Naive thymus-derived CD4-positive, alpha-beta T cell (primary cell): Measurements from ENCODE around the gene CHAD. TPM values are rescaled to one million over a fixed set of nuclear protein-coding genes. Genes with fewer than 3 reads are reported as not detected.
A peak's percentile ranks its signal among the peaks of the same experiment; 100 is the strongest.
"Not testable (repeated sequence)": the region's sequence is repeated elsewhere in the genome, so short reads cannot be mapped to it uniquely, and the experiment has no call there.

Experiments used
- ATAC-seq: fragments of 150-1000 bp; cut with Tn5 transposase; 2 replicates; pipeline ENCODE4 v1.10.0; 2021; ENCODE audit warnings: mild to moderate bottlenecking, moderate library complexity
- CTCF ChIA-PET: fragments of 350-600 bp; sonication (Branson Sonifier 250); formaldehyde crosslinking; loops from one replicate; lab custom pipeline; 2021; ENCODE audit warnings: antibody characterized with exemption; lab: Charles Lee
- POLR2A ChIA-PET: fragments of 350-600 bp; sonication (Branson Sonifier 250); formaldehyde crosslinking; loops from one replicate; lab custom pipeline; 2021; ENCODE audit warnings: antibody characterized with exemption, inconsistent platforms; lab: Charles Lee
- DNase-seq, 9 donors: peaks; one replicate each; pipeline versions ENCODE4 v3.0.0 to v3.0.0-alpha.2; 2020 to 2022; ENCODE audit warnings: mixed read lengths in 1 of 9
- H3K27ac ChIP-seq: one replicate; pipeline ENCODE4 v1.7.0; 2013; ENCODE audit warnings: mild to moderate bottlenecking, low read depth, low read length, moderate library complexity
- H3K27me3 ChIP-seq, 2 donors: one replicate each; pipeline ENCODE4 v1.7.0; 2013; ENCODE audit warnings: low read length in 2 of 2, mild to moderate bottlenecking in 2 of 2, moderate library complexity in 2 of 2; ENCODE audit not compliant: control insufficient read depth in 2 of 2, insufficient read depth in 2 of 2
- H3K36me3 ChIP-seq, 3 experiments: 1 replicate in 2 of 3; 2 replicates in 1 of 3; pipeline ENCODE4 v1.7.0; 2013; ENCODE audit warnings: low read length in 3 of 3, mild to moderate bottlenecking in 3 of 3, moderate library complexity in 1 of 3; ENCODE audit not compliant: insufficient read depth in 3 of 3, control insufficient read depth in 2 of 3
- H3K4me1 ChIP-seq, 2 donors: one replicate each; pipeline ENCODE4 v1.7.0; 2013; ENCODE audit warnings: low read length in 2 of 2, mild to moderate bottlenecking in 2 of 2, moderate library complexity in 1 of 2; ENCODE audit not compliant: control insufficient read depth in 2 of 2, insufficient read depth in 2 of 2
- H3K4me3 ChIP-seq: 2 replicates; pipeline ENCODE4 v1.7.0; 2013; ENCODE audit warnings: mild to moderate bottlenecking, low read length
- H3K9me3 ChIP-seq, 3 experiments: 1 replicate in 2 of 3; 2 replicates in 1 of 3; pipeline ENCODE4 v1.7.0; 2013; ENCODE audit warnings: low read length in 3 of 3; ENCODE audit not compliant: control insufficient read depth in 2 of 3
- H3K27ac Mint-ChIP-seq, 9 donors: one replicate each; pipeline ENCODE4 v1.8.0; 2020 to 2022; ENCODE audit warnings: mixed read lengths in 9 of 9, mild to moderate bottlenecking in 8 of 9, moderate library complexity in 5 of 9, inconsistent platforms in 2 of 9
- H3K27me3 Mint-ChIP-seq, 5 donors: one replicate each; pipeline ENCODE4 v1.8.0; 2021 to 2022; ENCODE audit warnings: mixed read lengths in 5 of 5, mild to moderate bottlenecking in 1 of 5
- H3K36me3 Mint-ChIP-seq, 5 donors: one replicate each; pipeline ENCODE4 v1.8.0; 2020 to 2022; ENCODE audit warnings: mixed read lengths in 5 of 5, mild to moderate bottlenecking in 3 of 5, inconsistent platforms in 1 of 5
- H3K4me1 Mint-ChIP-seq, 7 donors: one replicate each; pipeline ENCODE4 v1.8.0; 2020 to 2022; ENCODE audit warnings: mixed read lengths in 7 of 7, mild to moderate bottlenecking in 3 of 7, inconsistent platforms in 1 of 7
- H3K4me3 Mint-ChIP-seq, 10 donors: one replicate each; pipeline ENCODE4 v1.8.0; 2020 to 2022; ENCODE audit warnings: mild to moderate bottlenecking in 10 of 10, mixed read lengths in 10 of 10, moderate library complexity in 6 of 10, inconsistent platforms in 2 of 10
- H3K9me3 Mint-ChIP-seq, 11 donors: one replicate each; pipeline ENCODE4 v1.8.0; 2020 to 2022; ENCODE audit warnings: mixed read lengths in 11 of 11, mild to moderate bottlenecking in 4 of 11, inconsistent platforms in 1 of 11, moderate library complexity in 1 of 11
- intact Hi-C, 2 donors: fragments of 100-400 bp; cut with micrococcal nuclease; formaldehyde crosslinking; loops; one replicate each; pipeline ENCODE4 v1.15.1; 2023
- polyA plus RNA-seq, 2 donors: library from polyadenylated mRNA; unstranded; fragments of 300-500 nt; fragmentation: Illumina TruSeq; gene quantifications; one replicate each; pipeline ENCODE4 v1.2.3, GENCODE V29; 2021
- total RNA-seq, 6 experiments: library from RNA in 5 of 6; stranded (reverse) in 5 of 6; gene quantifications; 1 replicate in 5 of 6; 2 replicates in 1 of 6; pipeline ENCODE4 v1.2.3 and lab custom pipeline; 2021 to 2026

Gene CHAD
- total and polyA plus RNA-seq, 7 experiments from 2014 or later = not detected

DNA sequence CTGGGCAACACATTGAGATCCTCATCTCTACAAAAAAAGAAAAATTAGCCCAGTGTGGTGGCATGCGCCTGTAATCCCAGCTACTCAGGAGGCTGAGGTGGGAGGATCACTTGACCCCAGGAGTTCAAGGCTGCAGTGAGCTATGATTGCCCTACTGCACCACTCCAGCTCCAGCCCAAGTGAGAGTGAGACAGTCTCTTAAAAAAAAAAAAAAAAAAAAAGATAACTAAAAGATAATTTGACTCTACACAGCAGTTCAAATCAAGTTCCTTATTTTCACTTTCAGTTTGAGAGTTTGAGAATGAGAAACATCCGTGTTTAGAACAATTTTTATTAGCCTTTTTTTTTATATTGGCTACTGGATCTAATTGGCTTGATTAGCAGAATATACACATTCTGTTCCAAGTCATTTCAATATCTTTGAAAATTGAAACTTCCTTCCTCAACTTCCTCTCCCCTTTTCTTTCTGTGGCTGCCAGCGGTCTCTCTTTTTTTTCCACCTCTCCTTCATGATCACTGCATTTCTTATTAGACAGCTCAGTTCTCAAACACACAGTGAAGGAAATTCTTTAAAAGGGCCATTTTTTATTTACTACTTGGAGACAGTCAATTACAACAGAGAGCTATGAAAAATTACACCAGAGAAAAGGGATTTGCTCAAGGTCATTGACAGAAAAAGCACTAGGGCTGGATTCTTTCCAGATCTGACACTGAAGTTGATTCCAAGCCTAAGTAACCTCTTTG is 47.2 kb downstream of the CHAD start:
- Histone ChIP-seq H3K36me3 (no peaks in the 10 kb centered on the region), H3K9me3 (peaks cover 0 to 3% (median 0%) of the 10 kb centered on the region in 3 experiments), H3K27me3 (no peaks in the 10 kb centered on the region), H3K4me3 (peak overlapping the region; percentile 50), H3K27ac (peak overlapping the region; percentile 72), H3K4me1 (peaks cover 18 to 20% of the 10 kb centered on the region in 2 donors)
- Mint-ChIP-seq H3K9me3 (peaks cover 2 to 9% (median 7%) of the 10 kb centered on the region in 11 donors), H3K27ac (peak overlapping the region; percentile 76 to 97 (median 91)), H3K4me1 (peaks cover 10 to 50% (median 29%) of the 10 kb centered on the region in 7 donors), H3K4me3 (peak overlapping the region; percentile 62 to 94 (median 83)), H3K36me3 (peaks cover 0 to 7% (median 4%) of the 10 kb centered on the region in 5 donors), H3K27me3 (peaks cover 0 to 16% (median 0%) of the 10 kb centered on the region in 5 donors)
- POLR2A ChIA-PET = interaction anchor here (1.0 to 2.0 kb wide), 4 partner anchors 11 to 58 kb away, joined by 3 to 7 read pairs (median 6); partner anchors contain the start of gene LRRC59
- ATAC-seq (no peak), DNase-seq (peak in 5 of 9 donors; percentile 16 to 35 (median 26))
- intact Hi-C loops = loop anchor here (1.0 kb wide), 2 partner anchors 24 to 58 kb away; partner anchors contain the start of gene LRRC59 (in 2 of the 2)
- CTCF ChIA-PET = interaction anchor here (0.7 to 1.4 kb wide), 3 partner anchors 24 to 64 kb away, joined by 3 to 4 read pairs (median 4); partner anchors contain the start of genes LRRC59 and RSAD1

DNA sequence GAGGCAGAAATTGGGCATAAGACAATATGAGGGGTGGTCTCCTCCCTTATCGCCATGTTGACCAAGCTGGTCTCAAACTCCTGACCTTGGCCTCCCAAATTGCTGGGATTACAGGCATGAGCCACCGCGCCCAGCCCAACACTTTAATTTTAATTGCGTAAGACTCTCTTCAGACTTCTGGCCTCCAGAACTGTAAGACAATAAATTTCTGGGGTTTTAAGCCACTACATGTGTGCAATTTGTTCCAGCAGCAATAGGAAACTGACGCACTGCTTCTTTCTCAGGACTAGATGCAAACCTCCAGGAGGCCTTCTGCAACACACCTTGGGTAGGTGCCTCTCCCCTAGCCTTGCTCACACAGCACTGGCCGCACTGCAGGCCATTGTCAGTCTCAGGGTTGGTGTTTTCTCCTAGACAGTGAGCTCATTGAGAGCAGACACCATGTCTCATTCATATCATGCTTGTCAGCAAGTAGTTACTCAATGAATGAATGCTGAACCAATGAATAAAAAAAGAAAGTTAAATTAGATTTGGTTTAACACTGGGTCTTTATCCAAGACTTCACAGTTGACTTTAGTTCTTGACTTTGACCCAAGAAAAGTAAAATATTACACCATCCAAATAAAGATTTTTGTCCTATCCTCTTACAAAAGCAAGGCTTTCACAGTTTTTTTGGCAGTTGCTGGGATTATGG is 48.1 kb downstream of the CHAD start:
- ChIA-PET POLR2A (interaction anchor here (0.6 to 2.0 kb wide), 3 partner anchors 12 to 23 kb away, joined by 3 to 5 read pairs (median 3); partner anchors contain the start of gene LRRC59), CTCF (interaction anchor here (0.7 kb wide), 1 partner anchor 207 kb away, joined by 3 read pairs; no protein-coding TSS in a partner anchor)
- Mint-ChIP-seq H3K27ac (peak overlapping the region; percentile 45 to 97 (median 91)), H3K4me1 (peaks cover 8 to 47% (median 26%) of the 10 kb centered on the region in 7 donors), H3K36me3 (peaks cover 0 to 7% (median 4%) of the 10 kb centered on the region in 5 donors), H3K9me3 (peaks cover 2 to 9% (median 7%) of the 10 kb centered on the region in 11 donors), H3K27me3 (peaks cover 0 to 20% (median 0%) of the 10 kb centered on the region in 5 donors), H3K4me3 (peak overlapping the region in 6 of 10 donors; percentile 33 to 94 (median 83))
- peak overlapping the region; percentile 8 for H3K4me3 ChIP-seq
- DNase-seq (no peak), ATAC-seq (no peak)
- H3K4me1 ChIP-seq = peaks cover 15 to 17% of the 10 kb centered on the region in 2 donors
- peak overlapping the region; percentile 72 for H3K27ac ChIP-seq
- intact Hi-C loops = loop anchor here (1.0 kb wide), 2 partner anchors 23 to 59 kb away; partner anchors contain the start of gene LRRC59 (in 2 of the 2)
- H3K9me3 ChIP-seq = peaks cover 0 to 3% (median 0%) of the 10 kb centered on the region in 3 experiments
- H3K36me3 ChIP-seq = no peaks in the 10 kb centered on the region
- H3K27me3 ChIP-seq = no peaks in the 10 kb centered on the region

GRCh38 chr17:50419577-50419976 is 49.1 kb downstream of the CHAD start:
- not testable (repeated sequence) for H3K27ac ChIP-seq
- peak overlapping the region in 3 of 10 donors; percentile 0 to 19 (median 16) for H3K4me3 Mint-ChIP-seq

DNA sequence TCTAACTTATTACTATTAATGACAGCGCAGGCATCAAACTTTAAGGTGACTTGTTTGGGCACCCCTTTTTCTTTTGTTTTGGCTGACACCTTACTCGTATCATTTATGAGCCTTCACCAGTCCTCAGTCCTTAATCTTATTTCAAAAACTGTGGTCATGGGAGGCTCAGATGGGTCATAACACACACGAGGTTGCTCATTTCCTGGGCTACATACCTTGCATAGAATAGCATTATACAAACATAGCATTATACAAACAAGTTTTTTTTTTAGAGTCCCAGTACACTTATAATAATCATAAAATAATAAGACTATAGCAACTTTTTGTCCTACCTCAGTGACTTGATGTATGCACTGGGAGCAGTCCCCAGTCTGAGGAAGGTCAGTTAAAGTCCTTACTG is 53.9 kb downstream of the CHAD start:
- H3K9me3 Mint-ChIP-seq = peaks cover 2 to 11% (median 7%) of the 10 kb centered on the region in 11 donors
- no peaks in the 10 kb centered on the region for H3K36me3 ChIP-seq
- intact Hi-C loops = no loop called here
- ATAC-seq (no peak), DNase-seq (no peak)
- peaks cover 0 to 3% (median 0%) of the 10 kb centered on the region in 3 experiments for H3K9me3 ChIP-seq
- CTCF ChIA-PET = no interaction called here
- no peak overlapping the region for H3K4me3 Mint-ChIP-seq
- H3K27me3 ChIP-seq = no peaks in the 10 kb centered on the region
- H3K27me3 Mint-ChIP-seq = peaks cover 0 to 42% (median 0%) of the 10 kb centered on the region in 5 donors
- H3K36me3 Mint-ChIP-seq = peaks cover 0 to 7% (median 4%) of the 10 kb centered on the region in 5 donors
- no peak overlapping the region for H3K27ac ChIP-seq
- peaks cover under 1 to 7% (median 3%) of the 10 kb centered on the region in 7 donors for H3K4me1 Mint-ChIP-seq
- POLR2A ChIA-PET = no interaction called here
- H3K4me3 ChIP-seq = no peak overlapping the region
- no peak overlapping the region for H3K27ac Mint-ChIP-seq
- H3K4me1 ChIP-seq = no peaks in the 10 kb centered on the region

More at GRCh38 chr17:50419577-50419976, 49.1 kb downstream of the CHAD start:
- ATAC-seq, H3K27me3 ChIP-seq, DNase-seq, H3K36me3 ChIP-seq, intact Hi-C loops, H3K9me3 ChIP-seq, H3K36me3 Mint-ChIP-seq, H3K4me3 ChIP-seq, H3K9me3 Mint-ChIP-seq, CTCF ChIA-PET: not testable (repeated sequence)
- Mint-ChIP-seq H3K27ac (peak overlapping the region in 6 of 9 donors; percentile 2 to 63 (median 48)), H3K4me1 (peaks cover 7 to 41% (median 20%) of the 10 kb centered on the region in 7 donors), H3K27me3 (peaks cover 0 to 23% (median 0%) of the 10 kb centered on the region in 5 donors)
- POLR2A ChIA-PET = interaction anchor here (0.6 to 2.0 kb wide), 2 partner anchors 18 to 22 kb away, joined by 3 to 5 read pairs; partner anchors contain the start of gene LRRC59
- H3K4me1 ChIP-seq = peaks cover 9 to 12% of the 10 kb centered on the region in 2 donors

Other genes with a start within 250 kb of the CHAD start
- gene TMEM92, start 194.4 kb downstream of the CHAD start, total RNA-seq = under 1 TPM in 1 of 5 experiments, not detected in 4; 0.10 TPM
- gene TMEM92, start 194.4 kb downstream of the CHAD start, polyA plus RNA-seq = not detected
- gene XYLT2, start 122.8 kb downstream of the CHAD start, total RNA-seq = 10 to 100 TPM; 18.6 to 43.7 (median 34.1) TPM
- gene XYLT2, start 122.8 kb downstream of the CHAD start, polyA plus RNA-seq = 10 to 100 TPM in 1 of 2 donors, 1 to 10 TPM in 1; 8.0 to 21.1 TPM
- gene MRPL27, start 95.7 kb downstream of the CHAD start, total RNA-seq = 10 to 100 TPM; 29.5 to 64.7 (median 32.0) TPM
- 10 to 100 TPM; 47.0 to 51.3 TPM for gene MRPL27, start 95.7 kb downstream of the CHAD start, polyA plus RNA-seq
- 10 to 100 TPM in 1 of 5 experiments, 1 to 10 TPM in 3, under 1 TPM in 1; 0.61 to 17.5 (median 2.2) TPM for gene EME1, start 95.7 kb downstream of the CHAD start, total RNA-seq
- not detected for gene EME1, start 95.7 kb downstream of the CHAD start, polyA plus RNA-seq
- gene LRRC59, start 71.4 kb downstream of the CHAD start, total RNA-seq = 10 to 100 TPM; 27.6 to 67.1 (median 42.4) TPM
- gene LRRC59, start 71.4 kb downstream of the CHAD start, polyA plus RNA-seq = 10 to 100 TPM; 13.4 to 15.2 TPM
- 10 to 100 TPM; 20.1 to 36.2 (median 22.9) TPM for gene ACSF2, start 42.7 kb downstream of the CHAD start, total RNA-seq
- 1 to 10 TPM; 2.2 to 2.6 TPM for gene ACSF2, start 42.7 kb downstream of the CHAD start, polyA plus RNA-seq
- gene RSAD1, start 10.0 kb upstream of the CHAD start, total RNA-seq = 10 to 100 TPM; 38.3 to 91.0 (median 54.6) TPM
- gene RSAD1, start 10.0 kb upstream of the CHAD start, polyA plus RNA-seq = 10 to 100 TPM; 56.8 to 76.0 TPM
- gene MYCBPAP, start 39.6 kb upstream of the CHAD start, total RNA-seq = 1 to 10 TPM in 4 of 5 experiments, under 1 TPM in 1; 0.90 to 9.0 (median 8.6) TPM
- gene MYCBPAP, start 39.6 kb upstream of the CHAD start, polyA plus RNA-seq = under 1 TPM in 1 of 2 donors, not detected in 1; 0.59 TPM
- not detected for gene EPN3, start 63.9 kb upstream of the CHAD start, total RNA-seq
- gene EPN3, start 63.9 kb upstream of the CHAD start, polyA plus RNA-seq = not detected
- gene SPATA20, start 78.3 kb upstream of the CHAD start, total RNA-seq = 10 to 100 TPM; 14.3 to 19.4 (median 16.4) TPM
- 1 to 10 TPM; 3.7 to 5.6 TPM for gene SPATA20, start 78.3 kb upstream of the CHAD start, polyA plus RNA-seq
- not detected for gene CACNA1G, start 91.8 kb upstream of the CHAD start, total RNA-seq
- not detected for gene CACNA1G, start 91.8 kb upstream of the CHAD start, polyA plus RNA-seq
- 10 to 100 TPM in 1 of 5 experiments, 1 to 10 TPM in 2, under 1 TPM in 1, not detected in 1; 0.68 to 22.4 (median 1.3) TPM for gene ABCC3, start 166.0 kb upstream of the CHAD start, total RNA-seq
- gene ABCC3, start 166.0 kb upstream of the CHAD start, polyA plus RNA-seq = not detected
- gene ANKRD40, start 239.0 kb upstream of the CHAD start, total RNA-seq = 10 to 100 TPM; 27.4 to 37.2 (median 33.4) TPM
- gene ANKRD40, start 239.0 kb upstream of the CHAD start, polyA plus RNA-seq = 1 to 10 TPM; 3.6 to 5.7 TPM